Activated CD8-positive, alpha-beta memory T cell treated with anti-CD3 and anti-CD28 coated beads for 24 hours (primary cell): Measurements from ENCODE around the gene GRIN3B.

Source experiments
- DNase-seq: peaks from one replicate; pipeline ENCODE4 v3.0.0-alpha.2; 2020

Gene GRIN3B

GRCh38 chr19:1046836-1047695, 46.8 kb downstream of the GRIN3B start:
- no peak for DNase-seq

GRCh38 chr19:1047696-1048147, 47.5 kb downstream of the GRIN3B start:
- no peak for DNase-seq

DNA sequence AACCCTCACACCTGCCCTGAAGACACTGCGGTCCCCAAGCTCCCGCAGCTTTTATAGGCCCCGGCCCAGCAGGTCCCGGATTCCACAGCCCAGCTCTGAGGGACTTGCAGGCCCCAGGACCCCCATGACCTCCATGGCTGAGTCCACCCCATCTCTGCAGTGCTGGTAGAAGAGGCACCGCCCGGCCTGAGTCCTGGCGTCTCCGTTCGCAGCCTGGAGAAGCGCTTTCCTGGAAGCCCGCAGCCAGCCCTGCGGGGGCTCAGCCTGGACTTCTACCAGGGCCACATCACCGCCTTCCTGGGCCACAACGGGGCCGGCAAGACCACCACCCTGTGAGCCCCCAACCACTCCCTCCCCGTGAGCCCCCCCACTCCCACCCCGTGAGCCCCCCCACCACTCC, 48.9 kb downstream of the GRIN3B start:
- DNase-seq: no peak

DNA sequence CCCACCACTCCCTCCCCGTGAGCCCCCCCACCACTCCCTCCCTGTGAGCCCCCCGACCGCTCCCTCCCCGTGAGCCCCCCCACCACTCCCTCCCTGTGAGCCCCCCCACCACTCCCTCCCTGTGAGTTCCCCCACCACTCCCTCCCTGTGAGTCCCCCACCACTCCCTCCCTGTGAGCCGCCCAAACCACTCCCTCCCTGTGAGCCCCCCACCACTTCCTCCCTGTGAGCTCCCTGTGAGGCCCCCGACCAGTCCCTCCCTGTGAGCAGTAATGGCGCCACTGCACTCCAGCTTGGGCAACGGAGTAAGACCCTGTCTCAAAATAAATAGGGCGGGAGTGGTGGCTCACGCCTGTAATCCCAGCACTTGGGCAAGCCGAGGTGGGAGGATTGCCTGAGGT, 49.6 kb downstream of the GRIN3B start:
- no peak for DNase-seq

DNA sequence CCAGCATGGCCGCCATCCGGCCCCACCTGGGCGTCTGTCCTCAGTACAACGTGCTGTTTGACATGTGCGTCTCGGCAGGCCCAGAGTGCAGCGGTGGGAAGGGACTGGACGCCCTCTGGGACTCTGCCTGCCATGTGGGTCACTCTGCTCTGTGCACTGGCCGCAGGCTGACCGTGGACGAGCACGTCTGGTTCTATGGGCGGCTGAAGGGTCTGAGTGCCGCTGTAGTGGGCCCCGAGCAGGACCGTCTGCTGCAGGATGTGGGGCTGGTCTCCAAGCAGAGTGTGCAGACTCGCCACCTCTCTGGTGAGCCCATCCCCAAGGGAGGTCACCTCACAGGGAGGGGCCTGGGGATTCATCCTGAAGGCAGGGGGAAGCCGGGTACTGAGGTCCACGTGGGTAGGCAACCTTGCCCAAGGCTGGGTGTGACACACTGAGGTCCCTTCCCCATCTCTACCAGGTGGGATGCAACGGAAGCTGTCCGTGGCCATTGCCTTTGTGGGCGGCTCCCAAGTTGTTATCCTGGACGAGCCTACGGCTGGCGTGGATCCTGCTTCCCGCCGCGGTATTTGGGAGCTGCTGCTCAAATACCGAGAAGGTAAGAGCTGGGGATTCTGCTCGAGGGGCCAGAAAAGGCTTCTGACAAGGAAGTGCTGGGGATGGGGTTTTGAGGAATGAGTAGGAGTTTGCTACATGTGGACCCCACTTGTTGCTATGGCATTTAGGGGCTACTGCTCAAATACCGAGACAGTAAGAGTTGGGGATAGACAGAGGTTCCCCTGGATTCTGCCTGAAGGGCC, 51.0 kb downstream of the GRIN3B start:
- no peak for DNase-seq

DNA sequence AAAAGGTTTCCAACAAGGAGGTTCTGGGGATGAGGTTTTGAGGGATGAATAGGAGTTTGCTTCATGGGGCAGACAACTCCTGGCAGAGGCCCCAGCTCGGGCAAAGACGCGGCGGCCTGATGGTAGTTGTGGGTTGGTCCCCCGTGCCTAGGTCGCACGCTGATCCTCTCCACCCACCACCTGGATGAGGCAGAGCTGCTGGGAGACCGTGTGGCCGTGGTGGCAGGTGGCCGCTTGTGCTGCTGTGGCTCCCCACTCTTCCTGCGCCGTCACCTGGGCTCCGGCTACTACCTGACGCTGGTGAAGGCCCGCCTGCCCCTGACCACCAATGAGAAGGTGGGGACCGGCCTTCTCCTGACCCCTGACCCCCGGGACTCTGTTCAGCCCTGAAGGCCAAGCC, 51.6 kb downstream of the GRIN3B start:
- DNase-seq: no peak

GRCh38 chr19:1052349-1052975, 52.2 kb downstream of the GRIN3B start:
- no peak for DNase-seq

DNA sequence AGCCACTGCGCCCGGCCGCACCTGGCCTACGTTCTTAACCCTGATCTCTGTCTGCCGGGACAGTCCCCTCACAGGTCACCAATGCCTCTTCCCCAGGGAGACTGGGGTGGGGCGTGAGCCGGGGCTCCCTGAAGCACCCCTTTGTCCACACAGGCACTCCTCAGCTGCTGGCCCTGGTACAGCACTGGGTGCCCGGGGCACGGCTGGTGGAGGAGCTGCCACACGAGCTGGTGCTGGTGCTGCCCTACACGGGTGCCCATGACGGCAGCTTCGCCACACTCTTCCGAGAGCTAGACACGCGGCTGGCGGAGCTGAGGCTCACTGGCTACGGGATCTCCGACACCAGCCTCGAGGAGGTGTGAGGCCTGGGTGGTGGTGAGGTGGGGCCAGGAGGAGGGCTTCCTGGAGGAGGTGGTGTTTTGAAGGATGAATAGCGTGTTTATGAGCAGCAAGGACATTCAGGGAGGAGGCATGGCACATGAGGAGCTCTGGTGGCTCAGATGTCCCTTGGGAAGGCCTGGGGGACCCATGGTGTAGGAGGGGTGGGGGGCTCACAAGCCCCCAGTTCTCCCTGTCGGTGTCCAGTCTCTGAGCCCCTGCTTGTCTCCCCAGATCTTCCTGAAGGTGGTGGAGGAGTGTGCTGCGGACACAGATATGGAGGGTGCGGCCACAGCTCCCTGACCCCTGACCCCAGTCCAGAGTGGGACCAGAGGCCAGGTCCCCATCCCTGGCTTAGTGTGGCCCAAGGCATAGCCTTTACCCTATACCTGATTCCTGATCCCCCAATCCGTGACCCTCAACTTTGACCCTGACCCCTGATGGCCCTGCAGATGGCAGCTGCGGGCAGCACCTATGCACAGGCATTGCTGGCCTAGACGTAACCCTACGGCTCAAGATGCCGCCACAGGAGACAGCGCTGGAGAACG, 53.2 kb downstream of the GRIN3B start:
- DNase-seq: no peak

DNA sequence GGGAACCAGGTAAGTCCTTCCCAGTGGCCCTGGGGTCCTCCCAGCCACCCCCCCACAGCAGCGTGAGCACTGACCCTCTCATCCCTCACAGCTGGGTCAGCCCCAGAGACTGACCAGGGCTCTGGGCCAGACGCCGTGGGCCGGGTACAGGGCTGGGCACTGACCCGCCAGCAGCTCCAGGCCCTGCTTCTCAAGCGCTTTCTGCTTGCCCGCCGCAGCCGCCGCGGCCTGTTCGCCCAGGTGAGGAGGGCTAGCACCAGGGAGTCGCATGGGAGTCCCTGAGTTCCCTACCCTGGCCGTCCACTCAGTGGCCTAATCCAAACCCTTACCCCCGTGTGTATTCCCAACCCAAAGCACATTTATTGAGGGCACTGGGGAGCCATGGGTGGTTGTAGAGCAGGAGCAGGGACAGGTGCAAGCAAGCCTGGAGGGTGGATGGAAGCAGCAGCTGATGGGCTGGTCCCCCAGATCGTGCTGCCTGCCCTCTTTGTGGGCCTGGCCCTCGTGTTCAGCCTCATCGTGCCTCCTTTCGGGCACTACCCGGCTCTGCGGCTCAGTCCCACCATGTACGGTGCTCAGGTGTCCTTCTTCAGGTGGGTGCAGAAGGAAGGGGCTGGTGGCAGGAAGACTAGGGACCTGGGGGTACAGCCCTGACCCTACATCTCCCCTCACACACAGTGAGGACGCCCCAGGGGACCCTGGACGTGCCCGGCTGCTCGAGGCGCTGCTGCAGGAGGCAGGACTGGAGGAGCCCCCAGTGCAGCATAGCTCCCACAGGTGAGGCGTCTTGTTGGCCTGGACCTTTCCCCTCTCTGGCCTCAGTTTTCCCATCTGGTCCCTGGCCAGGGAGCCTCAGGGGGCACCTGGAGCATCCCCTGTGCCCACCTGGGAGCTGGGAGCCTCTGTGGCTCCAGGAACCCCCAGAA, 54.1 kb downstream of the GRIN3B start:
- no peak for DNase-seq

GRCh38 chr19:1055028-1055425, 54.8 kb downstream of the GRIN3B start:
- DNase-seq: no peak

GRCh38 chr19:1055886-1056620, 55.8 kb downstream of the GRIN3B start:
- DNase-seq: no peak

DNA sequence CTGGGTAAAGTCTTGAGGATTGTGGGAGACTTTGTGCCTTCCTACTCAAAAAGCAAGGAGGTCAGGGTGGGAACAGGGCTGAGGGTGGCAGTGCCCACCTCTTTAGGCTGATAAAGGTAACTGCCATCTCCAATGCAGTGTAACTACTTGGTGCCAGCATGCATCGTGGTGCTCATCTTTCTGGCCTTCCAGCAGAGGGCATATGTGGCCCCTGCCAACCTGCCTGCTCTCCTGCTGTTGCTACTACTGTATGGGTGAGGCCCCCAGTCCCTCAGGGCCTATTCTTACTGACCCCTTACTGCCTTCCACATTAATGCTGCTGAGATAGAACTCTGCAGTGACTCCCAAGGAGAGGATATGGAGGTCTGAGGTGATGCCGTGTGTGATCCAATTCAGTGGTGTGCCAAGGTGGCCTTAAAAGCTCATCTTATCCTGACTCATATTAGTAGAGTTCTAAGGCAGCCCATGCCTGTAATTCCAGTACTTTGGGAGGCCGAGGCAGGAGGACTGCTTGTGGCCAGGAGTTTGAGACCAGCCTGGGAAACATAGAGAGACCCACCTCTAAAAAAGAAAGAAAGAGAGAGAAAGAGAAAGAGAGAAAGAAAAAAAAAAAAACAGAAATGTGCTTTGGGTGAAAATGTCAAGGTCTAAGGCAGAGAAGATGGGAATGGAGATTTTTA, 57.1 kb downstream of the GRIN3B start:
- no peak for DNase-seq

GRCh38 chr19:1058112-1058511, 57.9 kb downstream of the GRIN3B start:
- DNase-seq: no peak
